ENCODE results near the gene AHI1. TPM values are rescaled to one million over a fixed set of nuclear protein-coding genes. Genes with fewer than 3 reads are reported as not detected.

The AHI1 gene
- polyA plus RNA-seq, 1 donor (not counting 4 experiments of a cell fraction or from before 2014, with no cell fraction given): 7.0 TPM

- Histone ChIP-seq H3K4me3 (ENCODE audit: control insufficient read depth in 2 of 3, extremely low read depth in 1 of 3, insufficient read depth in 2 of 3, low read depth in 1 of 3, low read length in 3 of 3) (no peak overlapping the region), H3K9me3 (ENCODE audit: control insufficient read depth, low read depth, low read length) (no peaks in the 10 kb centered on the region), H3K4me1 (ENCODE audit: control insufficient read depth, extremely low read depth, insufficient read depth, low read length) (no peaks in the 10 kb centered on the region), H3K9me1 (ENCODE audit: control insufficient read depth, extremely low read depth, insufficient read depth, low read length) (no peaks in the 10 kb centered on the region), H3K79me2 (ENCODE audit: control insufficient read depth, insufficient read depth, low read length) (no peaks in the 10 kb centered on the region), H2AFZ (ENCODE audit: control insufficient read depth, low read length) (no peak overlapping the region), H3K4me2 (ENCODE audit: control insufficient read depth, extremely low read depth, insufficient read depth, low read depth, low read length) (no peak overlapping the region), H4K20me1 (ENCODE audit: control insufficient read depth, extremely low read depth, insufficient read depth, low read length) (no peaks in the 10 kb centered on the region), H3K27ac (ENCODE audit: control insufficient read depth, insufficient read depth, low read length) (no peak overlapping the region), H3K9ac (ENCODE audit: control insufficient read depth, extremely low read depth, insufficient read depth, low read length) (no peak overlapping the region), H3K27me3 (ENCODE audit: control insufficient read depth, extremely low read depth, insufficient read depth, low read length) (no peaks in the 10 kb centered on the region), H3K36me3 (ENCODE audit: control insufficient read depth in 2 of 2, extremely low read depth in 1 of 2, insufficient read depth in 2 of 2, low read length in 2 of 2) (no peaks in the 10 kb centered on the region)
- TF ChIP-seq CTCF (optimal IDR thresholded peaks at IDR 0.05 in 1 of 3, IDR thresholded peaks at IDR 0.05 in 1 of 3, conservative IDR thresholded peaks at IDR 0.05 in 1 of 3; ENCODE audit: extremely low read depth in 1 of 3, insufficient read depth in 2 of 3, low read length in 3 of 3) (no peak), EZH2 (IDR thresholded peaks at IDR 0.05; ENCODE audit: low read length) (no peak)
- DNase-seq (ENCODE audit: low read depth, low spot score) (no peak), FAIRE-seq (no peak)
- dilution Hi-C loops (cut with MboI; ENCODE audit: extremely low pct_ligation_motif_present, low sequenced_read_pairs): no loop called here
These were observed 63.4 kb downstream of the AHI1 start for GRCh38 chr6:135434095-135434494.

- no peak for FAIRE-seq
These were observed 69.5 kb downstream of the AHI1 start for GRCh38 chr6:135428078-135428477.

More at GRCh38 chr6:135428078-135428477, 69.5 kb downstream of the AHI1 start:
- no peak for DNase-seq (ENCODE audit: low read depth, low spot score)
- Histone ChIP-seq H3K9me3 (ENCODE audit: control insufficient read depth, low read depth, low read length) (no peaks in the 10 kb centered on the region), H3K9ac (ENCODE audit: control insufficient read depth, extremely low read depth, insufficient read depth, low read length) (no peak overlapping the region), H3K4me1 (ENCODE audit: control insufficient read depth, extremely low read depth, insufficient read depth, low read length) (no peaks in the 10 kb centered on the region), H4K20me1 (ENCODE audit: control insufficient read depth, extremely low read depth, insufficient read depth, low read length) (no peaks in the 10 kb centered on the region), H3K27ac (ENCODE audit: control insufficient read depth, insufficient read depth, low read length) (no peak overlapping the region), H3K79me2 (ENCODE audit: control insufficient read depth, insufficient read depth, low read length) (no peaks in the 10 kb centered on the region), H3K4me2 (ENCODE audit: control insufficient read depth, extremely low read depth, insufficient read depth, low read depth, low read length) (no peak overlapping the region), H3K36me3 (ENCODE audit: control insufficient read depth in 2 of 2, extremely low read depth in 1 of 2, insufficient read depth in 2 of 2, low read length in 2 of 2) (no peaks in the 10 kb centered on the region), H2AFZ (ENCODE audit: control insufficient read depth, low read length) (no peak overlapping the region), H3K4me3 (ENCODE audit: control insufficient read depth in 2 of 3, extremely low read depth in 1 of 3, insufficient read depth in 2 of 3, low read depth in 1 of 3, low read length in 3 of 3) (no peak overlapping the region), H3K27me3 (ENCODE audit: control insufficient read depth, extremely low read depth, insufficient read depth, low read length) (no peaks in the 10 kb centered on the region), H3K9me1 (ENCODE audit: control insufficient read depth, extremely low read depth, insufficient read depth, low read length) (no peaks in the 10 kb centered on the region)
- dilution Hi-C loops (cut with MboI; ENCODE audit: extremely low pct_ligation_motif_present, low sequenced_read_pairs): no loop called here
- TF ChIP-seq EZH2 (IDR thresholded peaks at IDR 0.05; ENCODE audit: low read length) (no peak), CTCF (optimal IDR thresholded peaks at IDR 0.05 in 1 of 3, IDR thresholded peaks at IDR 0.05 in 1 of 3, conservative IDR thresholded peaks at IDR 0.05 in 1 of 3; ENCODE audit: extremely low read depth in 1 of 3, insufficient read depth in 2 of 3, low read length in 3 of 3) (no peak)

Measured in keratinocyte (primary cell).